B cell (primary cell): ENCODE measurements around the gene SCARB1.

Experiments
- EZH2 ChIP-seq: IDR thresholded peaks from 2 replicates; pipeline ENCODE4 v1.6.1; 2012; ENCODE audit warnings: borderline replicate concordance, low read depth, mild to moderate bottlenecking, moderate library complexity, low read length; ENCODE audit not compliant: insufficient read depth, poor library complexity, severe bottlenecking
- TF ChIP-seq, protein P1 (sequence below): fragments of 200-600 bp; IDR thresholded peaks from one replicate; pipeline ENCODE4 v1.8.0; 2022; ENCODE audit warnings: antibody characterized with exemption, mild to moderate bottlenecking

- TF ChIP-seq, protein P1, sequence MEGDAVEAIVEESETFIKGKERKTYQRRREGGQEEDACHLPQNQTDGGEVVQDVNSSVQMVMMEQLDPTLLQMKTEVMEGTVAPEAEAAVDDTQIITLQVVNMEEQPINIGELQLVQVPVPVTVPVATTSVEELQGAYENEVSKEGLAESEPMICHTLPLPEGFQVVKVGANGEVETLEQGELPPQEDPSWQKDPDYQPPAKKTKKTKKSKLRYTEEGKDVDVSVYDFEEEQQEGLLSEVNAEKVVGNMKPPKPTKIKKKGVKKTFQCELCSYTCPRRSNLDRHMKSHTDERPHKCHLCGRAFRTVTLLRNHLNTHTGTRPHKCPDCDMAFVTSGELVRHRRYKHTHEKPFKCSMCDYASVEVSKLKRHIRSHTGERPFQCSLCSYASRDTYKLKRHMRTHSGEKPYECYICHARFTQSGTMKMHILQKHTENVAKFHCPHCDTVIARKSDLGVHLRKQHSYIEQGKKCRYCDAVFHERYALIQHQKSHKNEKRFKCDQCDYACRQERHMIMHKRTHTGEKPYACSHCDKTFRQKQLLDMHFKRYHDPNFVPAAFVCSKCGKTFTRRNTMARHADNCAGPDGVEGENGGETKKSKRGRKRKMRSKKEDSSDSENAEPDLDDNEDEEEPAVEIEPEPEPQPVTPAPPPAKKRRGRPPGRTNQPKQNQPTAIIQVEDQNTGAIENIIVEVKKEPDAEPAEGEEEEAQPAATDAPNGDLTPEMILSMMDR = no peak
- no peak for TF ChIP-seq EZH2
Measured at GRCh38 chr12:124812979-124813378, 50.7 kb downstream of the SCARB1 start.
